Left ventricle myocardium superior (tissue), 1 donor: ENCODE data around the gene B3GALT6. TPM values are rescaled to one million over a fixed set of nuclear protein-coding genes. Genes with fewer than 3 reads are reported as not detected.

ENCODE experiments used
- ATAC-seq: fragments of 200-7000 bp; cut with Tn5 transposase; one replicate; pipeline ENCODE4 v1.9.1; 2020; ENCODE audit warnings: mild to moderate bottlenecking, moderate library complexity
- DNase-seq: peaks from one replicate; pipeline ENCODE4 v3.0.0-alpha.2; 2020
- intact Hi-C: fragments of 100-400 bp; cut with micrococcal nuclease; formaldehyde crosslinking; loops from one replicate; pipeline ENCODE4 v1.11.0; 2022
- total RNA-seq: library from RNA; stranded (reverse); fragmentation: NEBNext Ultra II Directional; extraction: Animal tissue kit (Norgen Biotek cat#: 25700); gene quantifications from one replicate; pipeline ENCODE4 v1.2.1, GENCODE V29; 2021
- donor health status: DM: no; HTN: yes; CAD: no; lungs with severe emphysema.

B3GALT6 gene
- total RNA-seq, 1 donor from 2014 or later: 7.5 TPM

DNA sequence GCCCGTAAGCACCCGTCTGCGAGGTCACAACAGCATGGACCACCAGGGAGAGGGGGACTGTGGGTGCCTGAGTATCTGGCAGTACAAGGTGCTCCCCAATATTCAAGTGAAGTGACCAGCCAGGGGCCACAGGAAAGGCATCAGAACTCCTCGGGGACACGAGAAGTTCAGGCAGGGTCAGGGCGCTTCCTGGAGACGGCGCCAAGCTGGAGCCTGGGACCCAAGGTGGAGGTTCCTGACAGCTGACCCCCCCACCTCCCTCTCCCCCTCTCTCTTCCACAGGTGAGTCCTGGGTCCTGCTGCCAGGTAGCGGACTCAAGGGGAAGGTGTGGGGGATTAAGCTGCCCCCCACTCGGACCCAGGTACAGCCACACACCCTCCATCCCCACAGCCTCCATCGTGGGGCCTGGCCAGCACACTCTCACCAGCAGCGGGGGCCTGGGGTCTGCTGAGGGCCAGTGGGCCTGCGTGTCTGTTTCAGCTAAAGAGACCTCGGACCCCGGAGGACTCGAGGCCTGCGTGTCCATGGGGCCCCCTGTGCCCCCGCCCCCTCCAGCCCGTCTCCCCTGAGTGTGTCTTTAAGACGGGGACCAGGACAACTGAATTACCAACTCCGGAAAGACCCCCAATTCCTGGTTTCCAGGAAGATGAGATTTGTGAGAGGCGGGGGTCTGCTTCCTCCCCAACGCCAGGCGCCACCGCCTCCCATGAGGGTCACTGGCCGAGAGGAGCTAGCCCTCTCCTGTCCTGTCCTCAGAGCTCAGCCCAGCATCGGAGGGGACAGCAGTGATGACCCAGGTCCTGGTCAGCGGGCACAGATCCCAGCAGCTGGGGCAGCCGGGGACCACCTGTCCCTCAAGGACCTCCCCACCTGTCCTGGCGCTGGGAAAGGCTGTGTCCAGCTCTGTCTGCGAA, 31.8 kb upstream of the B3GALT6 start:
- ATAC-seq: no peak
- peak; percentile 22 for DNase-seq

GRCh38 chr1:1200876-1201810, 30.9 kb upstream of the B3GALT6 start:
- intact Hi-C loops: no loop called here
- ATAC-seq (peak; percentile 54), DNase-seq (peak; percentile 70)

More for the DNA sequence above, 31.8 kb upstream of the B3GALT6 start:
- intact Hi-C loops: no loop called here

- DNase-seq: peak; percentile 23
- no peak for ATAC-seq
- intact Hi-C loops: no loop called here
Measured at GRCh38 chr1:1202831-1203560, 29.0 kb upstream of the B3GALT6 start.

GRCh38 chr1:1203561-1204424, 28.2 kb upstream of the B3GALT6 start:
- no peak for ATAC-seq
- intact Hi-C loops: no loop called here
- peak; percentile 20 for DNase-seq

GRCh38 chr1:1204425-1204920, 27.6 kb upstream of the B3GALT6 start:
- DNase-seq: no peak
- ATAC-seq: no peak
- intact Hi-C loops: no loop called here

DNA sequence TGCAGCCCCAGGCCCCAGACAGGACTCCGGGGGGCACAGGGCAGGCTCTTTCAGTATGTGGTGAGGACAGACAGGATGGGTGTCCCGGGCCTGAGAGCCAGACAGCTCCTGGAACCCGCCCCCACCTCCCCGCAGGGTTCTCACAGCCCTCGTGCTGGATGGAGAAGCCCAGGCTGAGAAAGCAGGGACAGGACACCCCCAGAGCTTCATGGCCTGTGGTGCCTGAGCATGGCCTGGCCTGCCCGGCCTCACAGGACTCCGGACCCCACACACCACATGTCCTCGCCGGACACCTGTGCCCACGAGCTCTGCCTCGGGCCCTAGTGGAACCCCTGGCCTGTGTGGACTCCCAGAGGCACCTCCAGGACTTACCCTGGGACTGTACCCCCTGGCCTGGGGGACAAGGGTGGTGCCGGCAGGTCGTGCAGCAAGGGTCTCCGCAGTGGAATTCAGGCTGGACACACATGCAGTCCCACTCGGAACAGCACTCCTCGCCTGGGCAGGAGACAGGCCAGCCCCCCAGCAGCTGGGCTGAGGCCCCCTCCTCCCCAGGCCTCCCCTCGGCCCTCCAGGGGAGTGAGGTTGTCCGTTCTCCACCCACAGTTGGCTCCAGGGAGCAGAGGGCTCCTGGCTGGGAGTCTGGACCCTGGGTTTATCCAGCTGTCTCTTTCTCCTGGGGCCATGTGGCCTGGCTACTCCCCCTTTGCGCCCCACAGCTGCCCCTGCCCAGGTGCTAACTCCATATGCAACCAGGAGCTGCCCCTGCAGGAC, 26.9 kb upstream of the B3GALT6 start:
- DNase-seq (peak; percentile 20), ATAC-seq (no peak)
- intact Hi-C loops: no loop called here

DNA sequence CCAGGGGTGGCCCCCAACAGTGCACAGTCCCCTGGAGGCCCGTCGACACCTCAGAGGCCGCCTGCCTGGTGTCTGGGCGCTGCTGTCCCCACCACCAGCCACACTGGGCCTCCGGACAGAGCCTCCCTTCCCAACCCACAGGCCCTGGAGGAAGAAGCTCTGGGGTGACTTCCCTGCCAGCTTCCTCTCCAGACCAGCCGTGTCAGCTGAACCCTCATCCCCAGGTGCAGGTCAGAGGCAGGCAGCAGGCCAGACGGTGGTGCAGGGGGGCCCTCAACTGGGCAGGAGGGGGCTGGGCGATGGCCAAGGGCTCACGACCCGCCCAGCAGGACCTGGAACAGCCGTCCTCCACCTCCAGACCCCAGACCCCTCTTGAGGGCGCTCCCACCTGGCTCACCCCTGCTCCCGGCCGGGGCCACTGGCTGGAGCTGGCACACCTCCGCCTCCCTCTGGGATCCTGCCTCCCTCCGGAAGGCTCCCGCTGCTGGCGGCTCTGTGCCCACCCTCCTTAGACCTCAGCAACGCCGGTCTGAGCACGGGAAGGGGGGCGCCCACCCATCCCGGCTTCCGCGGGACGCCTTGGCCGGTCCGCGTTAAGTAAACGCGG, 26.2 kb upstream of the B3GALT6 start:
- intact Hi-C loops: no loop called here
- DNase-seq (no peak), ATAC-seq (no peak)

DNA sequence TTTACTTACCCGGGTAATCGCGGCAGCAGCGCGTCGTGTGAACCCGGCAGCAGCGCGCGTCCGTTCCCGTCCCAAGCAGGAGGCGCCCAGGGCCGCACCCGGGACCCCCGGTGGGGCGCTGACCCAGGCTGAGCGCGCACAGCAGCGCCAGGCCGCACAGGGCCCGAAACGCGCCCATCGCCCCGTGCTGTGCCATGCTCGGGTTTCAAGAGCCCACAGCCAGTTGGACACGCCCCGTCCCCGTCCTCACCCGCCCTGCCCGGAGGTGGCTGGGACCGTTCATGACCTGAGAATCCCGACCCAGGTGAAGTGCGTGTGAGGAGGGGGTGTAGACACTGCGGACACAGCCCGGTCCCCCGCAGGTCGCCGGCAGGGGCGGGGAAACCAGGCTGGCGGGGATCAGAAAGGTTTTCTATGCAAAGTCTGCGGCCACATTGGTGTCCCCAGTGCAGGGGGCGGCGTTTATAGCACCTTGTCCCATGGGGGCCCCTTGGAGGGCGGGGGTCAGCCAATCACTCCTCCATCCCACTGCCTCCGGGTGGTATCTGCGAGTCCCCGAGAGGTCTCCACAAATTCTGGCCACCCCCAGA, 25.6 kb upstream of the B3GALT6 start, which contains the start of gene TNFRSF18:
TNFRSF18 (minus strand) TSS at position 217 of the 590 bp plus-strand sequence; CDS start at position 196, 21 bp downstream.
- DNase-seq: peak; percentile 47
- intact Hi-C loops: no loop called here
- peak; percentile 32 for ATAC-seq

GRCh38 chr1:1206966-1207531, 25.0 kb upstream of the B3GALT6 start:
- intact Hi-C loops: no loop called here
- DNase-seq (peak; percentile 22), ATAC-seq (no peak)

DNA sequence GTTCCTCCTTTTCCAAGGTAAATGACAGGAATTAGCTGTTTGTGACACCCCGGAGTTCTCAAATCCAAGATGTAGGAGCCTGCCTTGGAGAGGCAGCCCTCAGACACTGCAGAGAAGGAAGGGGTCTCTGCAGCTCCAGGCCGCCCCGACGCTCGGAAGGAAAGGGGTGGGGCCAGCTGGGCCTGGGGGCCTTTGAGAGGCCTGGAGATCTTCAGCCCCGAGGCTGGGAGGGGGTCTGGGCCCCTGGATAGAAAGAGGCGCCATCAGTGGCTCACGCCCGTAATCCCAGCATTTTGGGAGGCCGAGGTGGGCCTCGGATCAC, 24.5 kb upstream of the B3GALT6 start:
- peak; percentile 15 for DNase-seq
- no peak for ATAC-seq
- intact Hi-C loops: no loop called here

- DNase-seq (peak; percentile 25), ATAC-seq (no peak)
- intact Hi-C loops: no loop called here
Measured at GRCh38 chr1:1208713-1209433, 23.2 kb upstream of the B3GALT6 start.

GRCh38 chr1:1210726-1211540, 21.1 kb upstream of the B3GALT6 start:
- DNase-seq: peak; percentile 11
- ATAC-seq: no peak
- intact Hi-C loops: no loop called here

- no peak for ATAC-seq
- DNase-seq: peak; percentile 29
- intact Hi-C loops: no loop called here
Measured at GRCh38 chr1:1211541-1212441, 20.2 kb upstream of the B3GALT6 start.

GRCh38 chr1:1212780-1213344, 19.2 kb upstream of the B3GALT6 start:
- intact Hi-C loops: no loop called here
- peak; percentile 68 for DNase-seq

More at GRCh38 chr1:1212780-1213344, 19.2 kb upstream of the B3GALT6 start:
- ATAC-seq: peak; percentile 49
